A204.1 (cell line): ENCODE data around the gene KIF26B.

Experiments used
- FAIRE-seq: peaks from 2 replicates; lab custom pipeline; 2012; peaks lifted over from hg19 to GRCh38; lab: Jason Lieb, UNC

KIF26B gene

GRCh38 chr1:245603311-245603865 is 448.6 kb downstream of the KIF26B start:
- no peak for FAIRE-seq

- no peak for FAIRE-seq
These were observed 450.2 kb downstream of the KIF26B start for GRCh38 chr1:245604979-245605378.

- no peak for FAIRE-seq
These were observed 450.8 kb downstream of the KIF26B start for GRCh38 chr1:245605480-245606156.

- no peak for FAIRE-seq
These were observed 451.5 kb downstream of the KIF26B start for GRCh38 chr1:245606157-245606725.

GRCh38 chr1:245608271-245608670 is 453.5 kb downstream of the KIF26B start:
- FAIRE-seq, result no peak

GRCh38 chr1:245609354-245610150 is 454.8 kb downstream of the KIF26B start:
- no peak for FAIRE-seq

- no peak for FAIRE-seq
These were observed 456.5 kb downstream of the KIF26B start for GRCh38 chr1:245611251-245611650.

GRCh38 chr1:245614476-245614875 is 459.7 kb downstream of the KIF26B start:
- FAIRE-seq, result no peak

GRCh38 chr1:245615001-245615400 is 460.2 kb downstream of the KIF26B start:
- FAIRE-seq, result no peak

GRCh38 chr1:245621589-245621988 is 466.8 kb downstream of the KIF26B start:
- no peak for FAIRE-seq

- no peak for FAIRE-seq
These were observed 467.7 kb downstream of the KIF26B start for GRCh38 chr1:245622332-245623014.

GRCh38 chr1:245641384-245641783 is 486.6 kb downstream of the KIF26B start:
- no peak for FAIRE-seq

- no peak for FAIRE-seq
These were observed 490.6 kb downstream of the KIF26B start for GRCh38 chr1:245645406-245645805.

GRCh38 chr1:245645894-245646293 is 491.1 kb downstream of the KIF26B start:
- no peak for FAIRE-seq

- no peak for FAIRE-seq
These were observed 494.2 kb downstream of the KIF26B start for GRCh38 chr1:245648749-245649522.

- FAIRE-seq, result no peak
These were observed 494.9 kb downstream of the KIF26B start for GRCh38 chr1:245649666-245650065.

GRCh38 chr1:245650441-245650960 is 495.7 kb downstream of the KIF26B start:
- FAIRE-seq, result no peak

- no peak for FAIRE-seq
These were observed 496.3 kb downstream of the KIF26B start for GRCh38 chr1:245651093-245651492.

- FAIRE-seq, result no peak
These were observed 497.3 kb downstream of the KIF26B start for GRCh38 chr1:245652116-245652515.

- FAIRE-seq, result no peak
These were observed 498.1 kb downstream of the KIF26B start for GRCh38 chr1:245652660-245653427.
